Ovary (tissue), 3 donors: ENCODE measurements around the gene VILL.

Experiments used
- EP300 ChIP-seq: sonication (generic); formaldehyde crosslinking; IDR thresholded peaks from one replicate; pipeline ENCODE4 v1.6.1; 2017; ENCODE audit warnings: antibody characterized with exemption
- TF ChIP-seq, protein P1 (sequence below), 3 donors: fragments of 450-650 bp in 2 of 3; fragments of 200-600 bp in 1 of 3; IDR thresholded peaks; one replicate each; pipeline versions ENCODE4 v1.5.1 to v1.8.0; 2016 to 2022; ENCODE audit warnings: antibody characterized with exemption in 3 of 3, mild to moderate bottlenecking in 1 of 3
- donor health status: DM: no; HTN: no; CAD: no.

DNA sequence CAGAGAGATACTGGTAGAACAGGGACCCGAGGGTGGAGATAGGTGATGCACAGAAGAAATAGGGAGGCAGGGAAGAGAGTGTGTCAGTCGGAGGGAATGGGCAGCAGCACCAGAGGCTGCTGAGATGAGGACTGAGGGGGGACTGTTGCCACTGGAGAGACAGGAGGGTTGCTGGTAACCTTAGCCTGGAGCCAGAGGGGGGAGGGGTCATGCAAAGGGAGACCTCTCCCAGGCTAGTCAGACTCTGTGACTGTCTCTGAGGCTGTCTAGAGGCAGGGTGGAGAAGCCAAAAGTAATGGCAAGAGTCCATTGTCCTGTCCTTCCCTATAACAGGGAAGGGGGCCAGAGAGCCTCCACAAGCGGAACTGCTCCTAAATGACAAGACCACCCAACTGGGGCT, 46.3 kb downstream of the VILL start:
- TF ChIP-seq, protein P1, sequence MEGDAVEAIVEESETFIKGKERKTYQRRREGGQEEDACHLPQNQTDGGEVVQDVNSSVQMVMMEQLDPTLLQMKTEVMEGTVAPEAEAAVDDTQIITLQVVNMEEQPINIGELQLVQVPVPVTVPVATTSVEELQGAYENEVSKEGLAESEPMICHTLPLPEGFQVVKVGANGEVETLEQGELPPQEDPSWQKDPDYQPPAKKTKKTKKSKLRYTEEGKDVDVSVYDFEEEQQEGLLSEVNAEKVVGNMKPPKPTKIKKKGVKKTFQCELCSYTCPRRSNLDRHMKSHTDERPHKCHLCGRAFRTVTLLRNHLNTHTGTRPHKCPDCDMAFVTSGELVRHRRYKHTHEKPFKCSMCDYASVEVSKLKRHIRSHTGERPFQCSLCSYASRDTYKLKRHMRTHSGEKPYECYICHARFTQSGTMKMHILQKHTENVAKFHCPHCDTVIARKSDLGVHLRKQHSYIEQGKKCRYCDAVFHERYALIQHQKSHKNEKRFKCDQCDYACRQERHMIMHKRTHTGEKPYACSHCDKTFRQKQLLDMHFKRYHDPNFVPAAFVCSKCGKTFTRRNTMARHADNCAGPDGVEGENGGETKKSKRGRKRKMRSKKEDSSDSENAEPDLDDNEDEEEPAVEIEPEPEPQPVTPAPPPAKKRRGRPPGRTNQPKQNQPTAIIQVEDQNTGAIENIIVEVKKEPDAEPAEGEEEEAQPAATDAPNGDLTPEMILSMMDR (IDR thresholded peaks at IDR 0.05): no peak
- TF ChIP-seq EP300: no peak
